Lower lobe of right lung (tissue), 2 donors: Measurements from ENCODE around the gene GPC6. TPM values are rescaled to one million over a fixed set of nuclear protein-coding genes. Genes with fewer than 3 reads are reported as not detected.

Source experiments
- ATAC-seq, 2 donors: fragments of 200-7000 bp; cut with Tn5 transposase; one replicate each; pipeline ENCODE4 v1.9.1; 2020 to 2022; ENCODE audit warnings: mild to moderate bottlenecking in 2 of 2, moderate library complexity in 2 of 2
- DNase-seq: peaks from one replicate; pipeline ENCODE4 v3.0.0-alpha.2; 2020
- H3K27ac ChIP-seq: fragments of 200-600 bp; one replicate; pipeline ENCODE4 v1.8.0; 2022
- H3K27me3 ChIP-seq: fragments of 200-600 bp; one replicate; pipeline ENCODE4 v1.8.0; 2022; ENCODE audit warnings: low read depth
- H3K36me3 ChIP-seq: fragments of 200-600 bp; one replicate; pipeline ENCODE4 v1.8.0; 2022; ENCODE audit warnings: mild to moderate bottlenecking
- H3K4me1 ChIP-seq: fragments of 200-600 bp; one replicate; pipeline ENCODE4 v1.8.0; 2022
- H3K4me3 ChIP-seq: fragments of 200-600 bp; one replicate; pipeline ENCODE4 v1.8.0; 2022; ENCODE audit warnings: mild to moderate bottlenecking
- H3K9me3 ChIP-seq: fragments of 200-600 bp; one replicate; pipeline ENCODE4 v1.8.0; 2022
- intact Hi-C: fragments of 100-400 bp; cut with DNase I; formaldehyde crosslinking; loops from one replicate; pipeline ENCODE4 v1.11.0; 2022
- total RNA-seq: library from RNA; stranded (reverse); fragmentation: NEBNext Ultra II Directional; extraction: Animal tissue kit (Norgen Biotek cat#: 25700); gene quantifications from one replicate; pipeline ENCODE4 v1.2.1, GENCODE V29; 2021
- TF ChIP-seq, protein P1 (sequence below): fragments of 200-600 bp; IDR thresholded peaks from one replicate; pipeline ENCODE4 v1.8.0; 2022; ENCODE audit warnings: antibody characterized with exemption, mild to moderate bottlenecking
- donor health status: DM: no; HTN: yes; CAD: no; lungs with severe emphysema.

The GPC6 gene
- total RNA-seq, 1 donor from 2014 or later = 5.5 TPM

DNA sequence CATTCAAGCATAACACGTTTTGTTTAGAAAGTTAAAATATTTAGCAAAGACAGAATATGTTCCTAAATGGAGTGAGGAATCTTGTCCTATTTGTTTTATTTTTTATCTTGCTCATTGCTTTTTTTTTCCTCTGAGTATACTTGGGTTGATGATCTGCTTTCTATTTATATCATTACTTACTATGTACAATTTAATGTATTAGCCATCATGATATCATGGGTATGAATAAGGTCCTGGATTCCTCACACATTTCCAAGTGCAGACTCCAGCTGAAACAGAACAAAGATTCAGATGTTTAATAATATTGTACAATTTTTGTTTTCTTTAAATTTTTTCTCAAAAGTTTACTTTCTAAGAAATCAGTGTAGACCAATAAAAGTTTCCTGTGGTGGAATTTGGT, 388.2 kb downstream of the GPC6 start:
- Histone ChIP-seq H3K9me3 (no peaks in the 10 kb centered on the region), H3K27ac (no peak overlapping the region), H3K4me3 (no peak overlapping the region), H3K27me3 (no peaks in the 10 kb centered on the region), H3K4me1 (no peaks in the 10 kb centered on the region), H3K36me3 (no peaks in the 10 kb centered on the region)
- TF ChIP-seq, protein P1, sequence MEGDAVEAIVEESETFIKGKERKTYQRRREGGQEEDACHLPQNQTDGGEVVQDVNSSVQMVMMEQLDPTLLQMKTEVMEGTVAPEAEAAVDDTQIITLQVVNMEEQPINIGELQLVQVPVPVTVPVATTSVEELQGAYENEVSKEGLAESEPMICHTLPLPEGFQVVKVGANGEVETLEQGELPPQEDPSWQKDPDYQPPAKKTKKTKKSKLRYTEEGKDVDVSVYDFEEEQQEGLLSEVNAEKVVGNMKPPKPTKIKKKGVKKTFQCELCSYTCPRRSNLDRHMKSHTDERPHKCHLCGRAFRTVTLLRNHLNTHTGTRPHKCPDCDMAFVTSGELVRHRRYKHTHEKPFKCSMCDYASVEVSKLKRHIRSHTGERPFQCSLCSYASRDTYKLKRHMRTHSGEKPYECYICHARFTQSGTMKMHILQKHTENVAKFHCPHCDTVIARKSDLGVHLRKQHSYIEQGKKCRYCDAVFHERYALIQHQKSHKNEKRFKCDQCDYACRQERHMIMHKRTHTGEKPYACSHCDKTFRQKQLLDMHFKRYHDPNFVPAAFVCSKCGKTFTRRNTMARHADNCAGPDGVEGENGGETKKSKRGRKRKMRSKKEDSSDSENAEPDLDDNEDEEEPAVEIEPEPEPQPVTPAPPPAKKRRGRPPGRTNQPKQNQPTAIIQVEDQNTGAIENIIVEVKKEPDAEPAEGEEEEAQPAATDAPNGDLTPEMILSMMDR = no peak
- ATAC-seq = no peak
- intact Hi-C loops = no loop called here
- DNase-seq = no peak

DNA sequence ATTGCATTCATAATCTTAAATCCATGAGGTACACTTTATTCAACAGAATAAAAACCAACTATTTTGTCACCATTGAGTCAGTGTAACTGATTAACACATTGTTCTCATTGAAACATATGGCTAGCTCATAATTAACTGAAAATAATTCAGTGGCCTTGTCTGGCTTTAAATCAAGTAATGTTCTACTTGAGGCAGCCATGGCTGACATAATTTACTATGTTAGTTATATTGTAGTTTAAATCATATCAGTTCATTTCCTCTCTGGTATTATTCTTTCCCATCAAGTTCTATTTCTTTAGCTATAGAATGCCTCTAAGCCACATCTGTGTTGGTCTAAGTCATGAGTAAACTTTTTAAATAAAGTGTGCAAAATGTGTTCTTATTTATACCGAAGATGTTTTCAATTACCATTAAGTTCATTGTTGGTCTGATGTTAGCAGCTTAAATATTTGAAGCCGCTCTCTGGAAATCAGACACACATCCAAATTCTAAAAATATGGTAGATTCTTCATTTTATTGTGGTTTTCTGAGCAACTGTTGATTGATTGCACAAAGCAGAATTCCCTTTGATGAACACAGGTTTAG, 393.7 kb downstream of the GPC6 start:
- no peak overlapping the region for H3K27ac ChIP-seq
- H3K4me3 ChIP-seq = no peak overlapping the region
- no peak for ATAC-seq
- no peaks in the 10 kb centered on the region for H3K27me3 ChIP-seq
- H3K9me3 ChIP-seq = no peaks in the 10 kb centered on the region
- intact Hi-C loops = no loop called here
- no peaks in the 10 kb centered on the region for H3K36me3 ChIP-seq
- DNase-seq = no peak
- TF ChIP-seq, protein P1 = no peak
- H3K4me1 ChIP-seq = no peaks in the 10 kb centered on the region

DNA sequence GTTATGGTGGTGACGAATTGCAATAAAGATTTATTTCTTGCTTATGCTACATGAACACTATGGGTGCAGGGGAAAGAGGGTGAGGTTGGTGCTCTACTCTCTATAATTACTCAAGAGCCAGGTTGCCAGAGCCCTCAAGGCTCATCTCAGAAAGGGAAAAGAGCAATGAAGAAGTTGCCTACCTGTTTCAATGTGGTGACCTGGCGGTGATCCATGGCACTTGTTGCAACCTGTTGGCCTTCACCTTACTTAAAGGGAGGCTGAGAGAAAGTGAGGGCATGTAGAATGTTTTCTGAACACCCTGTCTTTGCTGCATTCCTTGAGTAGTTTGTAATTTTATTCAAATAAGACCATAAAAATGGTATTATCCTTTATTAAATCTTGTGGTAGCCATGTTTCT, 394.4 kb downstream of the GPC6 start:
- Histone ChIP-seq H3K27me3 (no peaks in the 10 kb centered on the region), H3K36me3 (no peaks in the 10 kb centered on the region), H3K9me3 (no peaks in the 10 kb centered on the region), H3K27ac (no peak overlapping the region), H3K4me1 (no peaks in the 10 kb centered on the region), H3K4me3 (no peak overlapping the region)
- TF ChIP-seq, protein P1 = no peak
- intact Hi-C loops = no loop called here
- no peak for ATAC-seq
- no peak for DNase-seq

DNA sequence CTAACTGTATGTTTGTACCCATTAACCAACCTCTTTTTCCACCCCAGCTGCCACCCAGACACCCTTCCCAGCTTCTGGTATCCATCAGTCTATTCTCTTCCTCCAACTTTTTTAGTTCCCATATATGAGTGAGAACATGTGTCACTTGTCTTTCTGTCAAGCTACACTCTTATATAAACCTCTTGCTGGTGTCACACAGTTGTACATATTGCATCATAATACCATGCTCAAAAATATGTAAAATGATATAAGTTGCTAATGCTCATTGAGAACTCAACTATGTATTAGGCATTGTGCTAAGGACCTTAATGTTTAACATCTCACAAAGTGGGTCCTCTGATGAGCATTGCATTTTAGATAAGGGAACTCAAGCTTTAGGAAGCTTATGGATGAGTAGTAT, 395.4 kb downstream of the GPC6 start:
- Histone ChIP-seq H3K27ac (no peak overlapping the region), H3K36me3 (no peaks in the 10 kb centered on the region), H3K4me3 (no peak overlapping the region), H3K27me3 (no peaks in the 10 kb centered on the region), H3K9me3 (no peaks in the 10 kb centered on the region), H3K4me1 (no peaks in the 10 kb centered on the region)
- intact Hi-C loops = no loop called here
- no peak for ATAC-seq
- TF ChIP-seq, protein P1 = no peak
- no peak for DNase-seq

DNA sequence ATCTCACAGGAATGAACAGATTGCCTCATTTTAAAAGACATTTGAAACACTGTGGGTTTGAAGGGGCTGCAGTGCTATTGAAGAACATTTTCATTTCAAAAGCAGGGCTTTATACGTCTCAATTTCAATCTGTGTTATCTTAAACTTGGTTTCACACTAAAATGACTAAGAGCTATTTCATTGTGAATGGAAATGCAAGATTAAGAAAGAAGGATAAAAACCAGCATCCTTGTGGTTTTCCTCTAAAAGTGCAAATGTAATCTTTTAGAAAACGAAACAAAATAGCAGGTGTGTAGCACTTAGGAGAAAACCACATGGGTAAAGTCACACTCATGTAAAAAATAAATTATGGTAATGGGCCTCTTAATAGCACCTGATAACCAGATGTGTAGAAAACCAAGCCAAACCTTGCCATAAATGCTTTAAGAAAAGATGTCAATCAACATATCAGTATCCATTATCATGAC, 397.7 kb downstream of the GPC6 start:
- Histone ChIP-seq H3K27me3 (no peaks in the 10 kb centered on the region), H3K36me3 (no peaks in the 10 kb centered on the region), H3K27ac (no peak overlapping the region), H3K4me1 (no peaks in the 10 kb centered on the region), H3K9me3 (no peaks in the 10 kb centered on the region), H3K4me3 (no peak overlapping the region)
- DNase-seq (no peak), ATAC-seq (no peak)
- TF ChIP-seq, protein P1 = no peak
- intact Hi-C loops = no loop called here
